ENCODE measurements around the gene ATP5MC2.
"Not testable (repeated sequence)": the region's sequence is repeated elsewhere in the genome, so short reads cannot be mapped to it uniquely, and the experiment has no call there.

- TF ChIP-seq CTCF, POLR2A (IDR thresholded peaks at IDR 0.05): not testable (repeated sequence)
Measured at GRCh38 chr12:53718567-53718966, 42.7 kb upstream of the ATP5MC2 start.

Measured in thyroid gland (tissue), 4 donors.